ENCODE measurements around the gene TUBB4B. TPM values are rescaled to one million over a fixed set of nuclear protein-coding genes. Genes with fewer than 3 reads are reported as not detected.

Gene TUBB4B
- total RNA-seq, 1 donor from 2014 or later: 262 TPM

DNA sequence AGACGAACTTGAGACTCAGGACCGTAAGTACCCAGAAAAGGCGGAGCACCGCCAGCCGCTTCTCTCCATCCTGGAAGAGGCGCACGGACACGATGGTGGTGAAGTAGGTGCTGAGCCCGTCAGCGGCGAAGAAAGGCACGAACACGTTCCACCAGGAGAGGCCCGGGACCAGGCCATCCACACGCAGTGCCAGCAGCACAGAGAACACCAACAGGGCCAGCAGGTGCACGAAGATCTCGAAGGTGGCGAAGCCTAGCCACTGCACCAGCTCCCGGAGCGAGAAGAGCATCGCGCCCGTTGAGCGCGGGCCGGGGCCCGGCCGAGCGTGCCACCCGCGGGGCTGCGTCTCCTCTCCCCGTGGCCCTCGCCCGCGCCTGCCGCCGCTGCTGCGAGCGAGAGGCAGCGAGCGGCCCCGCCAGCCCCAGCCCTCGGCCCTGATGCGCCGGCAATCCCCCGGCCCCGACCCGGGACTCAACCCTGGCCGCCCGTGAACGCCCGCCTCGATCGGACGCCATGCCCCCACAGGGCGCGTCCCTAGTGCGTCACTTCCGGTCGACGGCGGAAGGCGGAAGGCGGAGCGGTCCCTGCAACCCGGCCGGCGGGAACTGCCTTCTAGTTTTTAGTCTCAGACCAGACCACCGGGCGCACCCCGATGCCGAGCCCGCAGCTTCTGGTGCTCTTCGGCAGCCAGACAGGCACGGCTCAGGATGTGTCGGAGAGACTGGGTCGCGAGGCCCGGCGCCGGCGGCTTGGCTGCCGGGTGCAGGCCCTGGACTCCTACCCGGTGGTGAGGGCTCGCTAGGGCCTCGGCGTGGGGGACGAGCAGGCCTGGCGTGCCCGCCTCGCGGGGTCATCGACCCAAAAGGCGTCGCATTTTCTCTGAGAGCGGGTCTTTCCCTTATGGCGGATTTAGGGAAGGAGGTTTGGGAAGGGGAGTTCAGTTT is 35.7 kb upstream of the TUBB4B start, which contains the start of the genes NDOR1 and TMEM203:
Gene NDOR1 (plus strand): TSS at position 575 of the 944 bp plus-strand sequence. CDS start 78 bp downstream, at position 653.
Gene TMEM203 (minus strand): TSS at position 523 of the 944 bp plus-strand sequence. CDS start 234 bp downstream, at position 289.
- H3K36me3 ChIP-seq (ENCODE audit: control insufficient read depth, insufficient read depth, low read length): no peaks in the 10 kb centered on the region
- TF ChIP-seq, protein P1, sequence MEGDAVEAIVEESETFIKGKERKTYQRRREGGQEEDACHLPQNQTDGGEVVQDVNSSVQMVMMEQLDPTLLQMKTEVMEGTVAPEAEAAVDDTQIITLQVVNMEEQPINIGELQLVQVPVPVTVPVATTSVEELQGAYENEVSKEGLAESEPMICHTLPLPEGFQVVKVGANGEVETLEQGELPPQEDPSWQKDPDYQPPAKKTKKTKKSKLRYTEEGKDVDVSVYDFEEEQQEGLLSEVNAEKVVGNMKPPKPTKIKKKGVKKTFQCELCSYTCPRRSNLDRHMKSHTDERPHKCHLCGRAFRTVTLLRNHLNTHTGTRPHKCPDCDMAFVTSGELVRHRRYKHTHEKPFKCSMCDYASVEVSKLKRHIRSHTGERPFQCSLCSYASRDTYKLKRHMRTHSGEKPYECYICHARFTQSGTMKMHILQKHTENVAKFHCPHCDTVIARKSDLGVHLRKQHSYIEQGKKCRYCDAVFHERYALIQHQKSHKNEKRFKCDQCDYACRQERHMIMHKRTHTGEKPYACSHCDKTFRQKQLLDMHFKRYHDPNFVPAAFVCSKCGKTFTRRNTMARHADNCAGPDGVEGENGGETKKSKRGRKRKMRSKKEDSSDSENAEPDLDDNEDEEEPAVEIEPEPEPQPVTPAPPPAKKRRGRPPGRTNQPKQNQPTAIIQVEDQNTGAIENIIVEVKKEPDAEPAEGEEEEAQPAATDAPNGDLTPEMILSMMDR (IDR thresholded peaks at IDR 0.05; ENCODE audit: insufficient read depth, low read length, poor library complexity, severe bottlenecking): no peak
- H3K27me3 ChIP-seq (ENCODE audit: control insufficient read depth, insufficient read depth, low read length): no peaks in the 10 kb centered on the region
- DNase-seq (ENCODE audit: low read depth): no peak
- H3K4me3 ChIP-seq (ENCODE audit: low read depth, low read length): peak within 1 kb of the TSS; percentile 98

DNA sequence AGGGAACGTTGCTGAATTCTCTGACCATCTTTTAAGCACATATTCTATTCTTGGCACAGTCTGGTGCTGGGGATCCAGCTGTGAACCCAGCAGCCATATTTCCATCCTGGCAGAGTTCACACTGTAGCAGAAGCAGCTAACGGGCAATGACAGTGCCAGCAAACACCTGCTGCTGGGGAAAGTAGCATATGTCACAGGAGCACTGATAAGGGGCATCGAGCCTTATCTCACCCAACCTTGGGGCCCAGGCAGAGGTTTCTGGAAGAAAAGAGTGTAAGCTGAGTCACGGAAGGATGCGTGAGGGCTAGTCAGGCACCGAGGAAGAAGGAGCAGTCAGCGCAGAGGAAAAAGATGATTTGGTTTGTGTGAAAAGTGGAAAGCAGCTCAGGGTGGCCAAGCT is 34.5 kb upstream of the TUBB4B start:
- TF ChIP-seq, protein P1 (IDR thresholded peaks at IDR 0.05; ENCODE audit: insufficient read depth, low read length, poor library complexity, severe bottlenecking): no peak
- no peaks in the 10 kb centered on the region for H3K27me3 ChIP-seq (ENCODE audit: control insufficient read depth, insufficient read depth, low read length)
- DNase-seq (ENCODE audit: low read depth): no peak
- H3K36me3 ChIP-seq (ENCODE audit: control insufficient read depth, insufficient read depth, low read length): no peaks in the 10 kb centered on the region
- H3K4me3 ChIP-seq (ENCODE audit: low read depth, low read length): no peak overlapping the region

GRCh38 chr9:137211532-137211931 is 29.6 kb upstream of the TUBB4B start:
- H3K4me3 ChIP-seq (ENCODE audit: low read depth, low read length): no peak overlapping the region
- TF ChIP-seq, protein P1 (IDR thresholded peaks at IDR 0.05; ENCODE audit: insufficient read depth, low read length, poor library complexity, severe bottlenecking): no peak
- DNase-seq (ENCODE audit: low read depth): no peak
- H3K36me3 ChIP-seq (ENCODE audit: control insufficient read depth, insufficient read depth, low read length): no peaks in the 10 kb centered on the region
- no peaks in the 10 kb centered on the region for H3K27me3 ChIP-seq (ENCODE audit: control insufficient read depth, insufficient read depth, low read length)

DNA sequence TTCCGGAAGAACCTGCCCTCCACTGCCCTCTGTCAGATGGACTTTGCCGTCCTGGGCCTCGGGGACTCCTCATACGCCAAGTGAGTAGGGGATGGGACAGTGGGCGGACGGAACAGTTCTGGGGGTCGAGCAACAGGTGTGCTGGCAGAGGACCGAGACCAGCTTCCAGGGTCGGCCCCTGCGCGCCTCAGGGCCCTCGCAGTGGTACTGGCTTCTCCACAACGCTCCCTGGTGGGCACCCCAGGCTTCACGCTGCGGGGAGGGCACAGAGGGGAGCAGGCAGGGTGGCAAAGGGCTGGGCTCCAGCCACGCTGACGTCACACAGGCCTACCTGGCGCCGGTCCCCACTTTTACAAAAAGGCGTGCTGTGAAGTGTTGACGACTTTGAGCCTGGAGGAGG is 28.6 kb upstream of the TUBB4B start:
- Histone ChIP-seq H3K4me3 (ENCODE audit: low read depth, low read length) (no peak overlapping the region), H3K36me3 (ENCODE audit: control insufficient read depth, insufficient read depth, low read length) (no peaks in the 10 kb centered on the region), H3K27me3 (ENCODE audit: control insufficient read depth, insufficient read depth, low read length) (no peaks in the 10 kb centered on the region)
- TF ChIP-seq, protein P1 (IDR thresholded peaks at IDR 0.05; ENCODE audit: insufficient read depth, low read length, poor library complexity, severe bottlenecking): no peak
- DNase-seq (ENCODE audit: low read depth): no peak

GRCh38 chr9:137213160-137214060 is 27.7 kb upstream of the TUBB4B start:
- H3K4me3 ChIP-seq (ENCODE audit: low read depth, low read length): no peak overlapping the region
- H3K36me3 ChIP-seq (ENCODE audit: control insufficient read depth, insufficient read depth, low read length): no peaks in the 10 kb centered on the region
- TF ChIP-seq, protein P1 (IDR thresholded peaks at IDR 0.05; ENCODE audit: insufficient read depth, low read length, poor library complexity, severe bottlenecking): peak; percentile 30

More at GRCh38 chr9:137213160-137214060, 27.7 kb upstream of the TUBB4B start:
- H3K27me3 ChIP-seq (ENCODE audit: control insufficient read depth, insufficient read depth, low read length): no peaks in the 10 kb centered on the region
- DNase-seq (ENCODE audit: low read depth): no peak

All from kidney epithelial cell (primary cell).